GM18951 (cell line): Measurements from ENCODE around the gene GPRIN2.

Experiments used
- POLR2A ChIP-seq: IDR thresholded peaks from 4 replicates; pipeline ENCODE4 v1.6.1; 2011; ENCODE audit warnings: mild to moderate bottlenecking; ENCODE audit not compliant: insufficient read length, insufficient read depth; ENCODE audit errors: extremely low read depth
- in situ Hi-C: fragments of 300-500 bp; cut with MboI; formaldehyde crosslinking; loops from one replicate; pipeline ENCODE4 v1.12.0; 2022; ENCODE audit warnings: low sequenced_read_pairs, mixed read lengths, inconsistent platforms; ENCODE audit not compliant: unreplicated experiment

GPRIN2 gene

GRCh38 chr10:46527241-46527811 is 29.1 kb downstream of the GPRIN2 start:
- in situ Hi-C loops, result no loop called here

DNA sequence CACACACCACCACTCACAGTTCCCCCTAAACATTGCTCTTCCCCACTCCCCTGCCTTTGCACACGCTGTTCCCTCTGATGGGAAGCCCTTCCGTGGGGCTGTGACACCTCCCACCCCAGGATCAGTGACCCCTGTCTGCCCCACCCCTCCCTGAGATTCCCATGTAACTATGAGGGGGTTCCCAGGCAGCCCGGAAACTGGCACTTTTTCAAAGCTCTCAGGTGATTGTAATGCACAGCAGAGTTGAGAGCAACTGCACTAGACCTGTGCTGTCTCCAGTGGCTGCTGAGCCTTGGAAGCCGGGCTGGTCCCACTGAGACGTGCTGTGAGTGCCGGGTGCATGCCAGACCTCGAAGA is 29.8 kb downstream of the GPRIN2 start:
- in situ Hi-C loops, result no loop called here
- no peak for TF ChIP-seq POLR2A

More at GRCh38 chr10:46527241-46527811, 29.1 kb downstream of the GPRIN2 start:
- no peak for TF ChIP-seq POLR2A

- in situ Hi-C loops, result no loop called here
- no peak for TF ChIP-seq POLR2A
These were observed 30.4 kb downstream of the GPRIN2 start for GRCh38 chr10:46525824-46526681.

GRCh38 chr10:46525177-46525823 is 31.2 kb downstream of the GPRIN2 start:
- in situ Hi-C loops, result no loop called here
- no peak for TF ChIP-seq POLR2A

GRCh38 chr10:46524472-46525176 is 31.8 kb downstream of the GPRIN2 start:
- TF ChIP-seq POLR2A, result no peak
- in situ Hi-C loops, result no loop called here

GRCh38 chr10:46523962-46524471 is 32.4 kb downstream of the GPRIN2 start:
- in situ Hi-C loops, result no loop called here
- no peak for TF ChIP-seq POLR2A

- TF ChIP-seq POLR2A, result no peak
- in situ Hi-C loops, result no loop called here
These were observed 33.1 kb downstream of the GPRIN2 start for GRCh38 chr10:46523119-46523961.

GRCh38 chr10:46522295-46523118 is 34.0 kb downstream of the GPRIN2 start:
- in situ Hi-C loops, result no loop called here
- no peak for TF ChIP-seq POLR2A

- in situ Hi-C loops, result no loop called here
- no peak for TF ChIP-seq POLR2A
These were observed 35.5 kb downstream of the GPRIN2 start for GRCh38 chr10:46520941-46521340.

- in situ Hi-C loops, result no loop called here
- TF ChIP-seq POLR2A, result no peak
These were observed 36.1 kb downstream of the GPRIN2 start for GRCh38 chr10:46520381-46520780.

DNA sequence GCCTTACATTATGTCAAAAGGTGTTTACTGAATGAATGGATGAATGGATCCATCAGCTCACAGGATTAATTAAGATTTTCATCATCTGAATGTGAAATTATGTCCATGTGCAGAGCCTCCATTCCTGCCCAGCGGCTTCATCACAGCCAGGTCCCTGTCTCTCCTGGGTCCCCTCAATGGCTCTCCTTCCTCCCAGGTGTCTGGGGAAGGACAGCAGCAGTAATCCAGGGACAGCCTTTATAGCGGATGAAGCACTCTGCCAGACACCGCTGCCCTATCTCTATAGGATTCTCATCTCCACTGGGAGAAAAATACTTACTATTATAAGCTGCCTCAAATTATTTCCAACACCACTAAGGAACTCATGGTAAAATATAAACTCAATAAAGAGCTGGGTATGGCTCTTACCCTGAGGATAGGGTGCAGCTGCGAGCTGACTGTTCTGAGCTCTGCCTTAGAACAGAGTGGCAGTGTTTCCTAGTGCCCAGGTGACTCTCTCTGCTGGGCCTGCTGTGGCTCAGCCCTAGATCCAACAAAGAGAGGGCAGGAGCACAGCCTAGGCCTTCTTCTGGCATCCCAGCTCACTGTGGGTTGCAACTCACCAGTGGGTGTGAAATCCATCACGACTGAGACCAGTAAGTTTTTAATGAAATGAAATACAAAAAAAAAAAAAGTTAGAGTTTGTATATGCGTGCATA is 38.3 kb downstream of the GPRIN2 start:
- in situ Hi-C loops, result no loop called here
- no peak for TF ChIP-seq POLR2A
